HepG2 (cell line): ENCODE measurements around the gene KISS1R. TPM values are rescaled to one million over a fixed set of nuclear protein-coding genes. Genes with fewer than 3 reads are reported as not detected.
A peak's percentile ranks its signal among the peaks of the same experiment; 100 is the strongest.

ENCODE experiments used
- ATM ChIP-seq: fragments of 450-650 bp; IDR thresholded peaks from 2 replicates; pipeline ENCODE4 v1.7.1; 2017; ENCODE audit warnings: mild to moderate bottlenecking, borderline replicate concordance
- FOXP4 ChIP-seq: sonication (generic); formaldehyde crosslinking; IDR thresholded peaks from 2 replicates; pipeline ENCODE4 v1.4.0; 2020; ENCODE audit warnings: missing genetic modification reagents
- GATA4 ChIP-seq: sonication (generic); IDR thresholded peaks from 2 replicates; pipeline ENCODE4 v1.6.1; 2016; ENCODE audit warnings: antibody characterized with exemption, low read depth, borderline replicate concordance
- HDAC6 ChIP-seq: fragments of 200-600 bp; sonication (generic); IDR thresholded peaks from 2 replicates; pipeline ENCODE4 v1.7.0; 2017; ENCODE audit warnings: mild to moderate bottlenecking, antibody characterized with exemption, low read length, low read depth
- PRPF4 ChIP-seq: fragments of 200-400 bp; formaldehyde crosslinking; IDR thresholded peaks from 2 replicates; pipeline ENCODE4 v1.6.1; 2016; ENCODE audit warnings: low read length, low read depth; ENCODE audit not compliant: poor library complexity, severe bottlenecking
- ZBTB38 ChIP-seq: sonication (generic); formaldehyde crosslinking; IDR thresholded peaks from 2 replicates; pipeline ENCODE4 v1.5.1; 2020; ENCODE audit warnings: mild to moderate bottlenecking, missing genetic modification reagents
- ZMYM3 ChIP-seq: sonication (generic); formaldehyde crosslinking; IDR thresholded peaks from 2 replicates; pipeline ENCODE4 v1.5.1; 2020; ENCODE audit warnings: mild to moderate bottlenecking, missing genetic modification reagents
- ZNF207 ChIP-seq: fragments of 450-650 bp; IDR thresholded peaks from 2 replicates; pipeline ENCODE4 v1.6.1; 2016; ENCODE audit warnings: antibody characterized with exemption, borderline replicate concordance
- ZNF354B ChIP-seq: sonication (generic); formaldehyde crosslinking; IDR thresholded peaks from 2 replicates; pipeline ENCODE4 v1.8.0; 2022; ENCODE audit warnings: mild to moderate bottlenecking, missing genetic modification reagents
- ZNF414 ChIP-seq: sonication (generic); formaldehyde crosslinking; IDR thresholded peaks from 2 replicates; pipeline ENCODE4 v1.5.0; 2020; ENCODE audit warnings: missing genetic modification reagents
- ZNF501 ChIP-seq: sonication (generic); formaldehyde crosslinking; IDR thresholded peaks from 2 replicates; pipeline ENCODE4 v1.5.1; 2020; ENCODE audit warnings: mild to moderate bottlenecking, moderate library complexity, missing genetic modification reagents
- ZNF550 ChIP-seq: sonication (generic); formaldehyde crosslinking; IDR thresholded peaks from 2 replicates; pipeline ENCODE4 v1.4.0; 2020; ENCODE audit warnings: mild to moderate bottlenecking, missing genetic modification reagents, borderline replicate concordance
- ZNF569 ChIP-seq: sonication (generic); formaldehyde crosslinking; IDR thresholded peaks from 2 replicates; pipeline ENCODE4 v1.5.0; 2020; ENCODE audit warnings: mild to moderate bottlenecking, missing genetic modification reagents, moderate library complexity, borderline replicate concordance
- ZNF768 ChIP-seq: sonication (generic); formaldehyde crosslinking; IDR thresholded peaks from 2 replicates; pipeline ENCODE4 v1.4.0; 2020; ENCODE audit warnings: missing genetic modification reagents
- ZNF781 ChIP-seq: sonication (generic); formaldehyde crosslinking; IDR thresholded peaks from 2 replicates; pipeline ENCODE4 v1.5.1; 2020; ENCODE audit warnings: borderline replicate concordance, mild to moderate bottlenecking, missing genetic modification reagents; ENCODE audit errors: not compliant biosample characterization
- polyA plus RNA-seq, 8 experiments: library from polyadenylated mRNA; depleted of rRNA in 3 of 8; stranded (reverse) in 7 of 8; unstranded in 1 of 8; fragments of >200 nt; fragmentation: Illumina TruSeq in 4 of 8; extraction: Trizol in 4 of 8; gene quantifications; 2 replicates each; pipeline versions ENCODE4 v1.2.1 to v1.2.3, GENCODE V29; 2011 to 2016; ENCODE audit warnings: low read depth in 4 of 8, missing spikeins in 1 of 8, mixed read lengths in 1 of 8; ENCODE audit not compliant: insufficient read depth in 1 of 8
- total RNA-seq, 5 experiments: library from RNA; depleted of rRNA; stranded (reverse); fragments of >200 nt; fragmentation: Illumina TruSeq; extraction: Trizol; gene quantifications; 2 replicates each; pipeline ENCODE4 v1.2.3, GENCODE V29; 2016; ENCODE audit warnings: low read depth in 1 of 5
- TF ChIP-seq, protein P1 (sequence below), 2 experiments: sonication (generic) in 1 of 2; formaldehyde crosslinking in 1 of 2; IDR thresholded peaks; 2 replicates each; pipeline versions ENCODE4 v1.5.1 to v1.6.1; 2011 to 2020; ENCODE audit warnings: borderline replicate concordance in 1 of 2, low read depth in 1 of 2, low read length in 1 of 2, mild to moderate bottlenecking in 1 of 2, missing genetic modification reagents in 1 of 2, moderate library complexity in 1 of 2
- TF ChIP-seq, protein P2 (sequence below): sonication (generic); formaldehyde crosslinking; conservative IDR thresholded peaks from 2 replicates; pipeline ENCODE4 v1.8.0; 2022; ENCODE audit warnings: mild to moderate bottlenecking, moderate library complexity, missing genetic modification reagents
- TF ChIP-seq, protein P3 (sequence below): IDR thresholded peaks from 2 replicates; pipeline ENCODE4 v1.6.1; 2016
- TF ChIP-seq, protein P4 (sequence below): sonication (generic); formaldehyde crosslinking; IDR thresholded peaks from 2 replicates; pipeline ENCODE4 v1.5.0; 2020; ENCODE audit warnings: missing genetic modification reagents

Gene KISS1R
- total and polyA plus RNA-seq, 2 of the 13 experiments (the other 11 are each of a cell fraction or from before 2014, with no cell fraction given): 1.1 to 10.2 TPM

GRCh38 chr19:892894-893689 is 24.0 kb upstream of the KISS1R start, which contains the start of the genes MED16 and RNU6-9 (continued):
- TF ChIP-seq, protein P1, sequence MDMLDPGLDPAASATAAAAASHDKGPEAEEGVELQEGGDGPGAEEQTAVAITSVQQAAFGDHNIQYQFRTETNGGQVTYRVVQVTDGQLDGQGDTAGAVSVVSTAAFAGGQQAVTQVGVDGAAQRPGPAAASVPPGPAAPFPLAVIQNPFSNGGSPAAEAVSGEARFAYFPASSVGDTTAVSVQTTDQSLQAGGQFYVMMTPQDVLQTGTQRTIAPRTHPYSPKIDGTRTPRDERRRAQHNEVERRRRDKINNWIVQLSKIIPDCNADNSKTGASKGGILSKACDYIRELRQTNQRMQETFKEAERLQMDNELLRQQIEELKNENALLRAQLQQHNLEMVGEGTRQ (IDR thresholded peaks at IDR 0.05; ENCODE audit: low read depth, low read length): no peak
- TF ChIP-seq, protein P1 (CRISPR knock-in tag; IDR thresholded peaks at IDR 0.05; ENCODE audit: borderline replicate concordance): no peak; the same call in 1 of the 2 replicates
- 0 out of 2 replicates have a peak, but pooled peaks have one; percentile 24 for TF ChIP-seq ZMYM3 (CRISPR knock-in tag)
- TF ChIP-seq ZNF414 (CRISPR knock-in tag): no peak
- TF ChIP-seq ZNF781 (CRISPR knock-in tag): no peak
- peak; percentile 61; the same call in 1 of the 2 replicates for TF ChIP-seq ZNF768 (CRISPR knock-in tag)
- TF ChIP-seq FOXP4 (CRISPR knock-in tag): peak; percentile 39; the same call in 1 of the 2 replicates
- peak; percentile 65; the same call in 1 of the 2 replicates for TF ChIP-seq ZNF501
- no peak for TF ChIP-seq ZNF207
- TF ChIP-seq ZNF354B (CRISPR knock-in tag): peak; percentile 81; the same call in 1 of the 2 replicates
- peak; percentile 72; the same call in 1 of the 2 replicates for TF ChIP-seq ZNF569 (CRISPR knock-in tag)
- TF ChIP-seq, protein P2, sequence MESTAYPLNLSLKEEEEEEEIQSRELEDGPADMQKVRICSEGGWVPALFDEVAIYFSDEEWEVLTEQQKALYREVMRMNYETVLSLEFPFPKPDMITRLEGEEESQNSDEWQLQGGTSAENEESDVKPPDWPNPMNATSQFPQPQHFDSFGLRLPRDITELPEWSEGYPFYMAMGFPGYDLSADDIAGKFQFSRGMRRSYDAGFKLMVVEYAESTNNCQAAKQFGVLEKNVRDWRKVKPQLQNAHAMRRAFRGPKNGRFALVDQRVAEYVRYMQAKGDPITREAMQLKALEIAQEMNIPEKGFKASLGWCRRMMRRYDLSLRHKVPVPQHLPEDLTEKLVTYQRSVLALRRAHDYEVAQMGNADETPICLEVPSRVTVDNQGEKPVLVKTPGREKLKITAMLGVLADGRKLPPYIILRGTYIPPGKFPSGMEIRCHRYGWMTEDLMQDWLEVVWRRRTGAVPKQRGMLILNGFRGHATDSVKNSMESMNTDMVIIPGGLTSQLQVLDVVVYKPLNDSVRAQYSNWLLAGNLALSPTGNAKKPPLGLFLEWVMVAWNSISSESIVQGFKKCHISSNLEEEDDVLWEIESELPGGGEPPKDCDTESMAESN (CRISPR knock-in tag): no peak; the same call in 1 of the 2 replicates
- TF ChIP-seq ATM: no peak
- TF ChIP-seq GATA4: no peak
- TF ChIP-seq, protein P3, sequence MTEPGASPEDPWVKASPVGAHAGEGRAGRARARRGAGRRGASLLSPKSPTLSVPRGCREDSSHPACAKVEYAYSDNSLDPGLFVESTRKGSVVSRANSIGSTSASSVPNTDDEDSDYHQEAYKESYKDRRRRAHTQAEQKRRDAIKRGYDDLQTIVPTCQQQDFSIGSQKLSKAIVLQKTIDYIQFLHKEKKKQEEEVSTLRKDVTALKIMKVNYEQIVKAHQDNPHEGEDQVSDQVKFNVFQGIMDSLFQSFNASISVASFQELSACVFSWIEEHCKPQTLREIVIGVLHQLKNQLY (CRISPR knock-in tag): no peak
- TF ChIP-seq ZBTB38 (CRISPR knock-in tag): peak; percentile 66; the same call in 1 of the 2 replicates
- TF ChIP-seq, protein P4, sequence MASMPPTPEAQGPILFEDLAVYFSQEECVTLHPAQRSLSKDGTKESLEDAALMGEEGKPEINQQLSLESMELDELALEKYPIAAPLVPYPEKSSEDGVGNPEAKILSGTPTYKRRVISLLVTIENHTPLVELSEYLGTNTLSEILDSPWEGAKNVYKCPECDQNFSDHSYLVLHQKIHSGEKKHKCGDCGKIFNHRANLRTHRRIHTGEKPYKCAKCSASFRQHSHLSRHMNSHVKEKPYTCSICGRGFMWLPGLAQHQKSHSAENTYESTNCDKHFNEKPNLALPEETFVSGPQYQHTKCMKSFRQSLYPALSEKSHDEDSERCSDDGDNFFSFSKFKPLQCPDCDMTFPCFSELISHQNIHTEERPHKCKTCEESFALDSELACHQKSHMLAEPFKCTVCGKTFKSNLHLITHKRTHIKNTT (CRISPR knock-in tag): no peak
- TF ChIP-seq PRPF4: no peak
- TF ChIP-seq HDAC6: no peak
- TF ChIP-seq ZNF550 (CRISPR knock-in tag): no peak
